Fibroblast of lung (primary cell): ENCODE results near the gene GSG1L.

Experiments used
- EZH2 ChIP-seq: IDR thresholded peaks from 2 replicates; pipeline ENCODE4 v1.5.1; 2012; ENCODE audit warnings: low read length, control low read depth, mild to moderate bottlenecking; ENCODE audit errors: missing control alignments
- TF ChIP-seq, protein P1 (sequence below), 2 donors: IDR thresholded peaks in 1 of 2; conservative IDR thresholded peaks in 1 of 2; 1 replicate in 1 of 2; 2 replicates in 1 of 2; pipeline ENCODE4 v1.5.1; 2011 to 2012; ENCODE audit warnings: low read length in 2 of 2, control low read depth in 1 of 2, inconsistent platforms in 1 of 2, low read depth in 1 of 2, mild to moderate bottlenecking in 1 of 2

- TF ChIP-seq, protein P1, sequence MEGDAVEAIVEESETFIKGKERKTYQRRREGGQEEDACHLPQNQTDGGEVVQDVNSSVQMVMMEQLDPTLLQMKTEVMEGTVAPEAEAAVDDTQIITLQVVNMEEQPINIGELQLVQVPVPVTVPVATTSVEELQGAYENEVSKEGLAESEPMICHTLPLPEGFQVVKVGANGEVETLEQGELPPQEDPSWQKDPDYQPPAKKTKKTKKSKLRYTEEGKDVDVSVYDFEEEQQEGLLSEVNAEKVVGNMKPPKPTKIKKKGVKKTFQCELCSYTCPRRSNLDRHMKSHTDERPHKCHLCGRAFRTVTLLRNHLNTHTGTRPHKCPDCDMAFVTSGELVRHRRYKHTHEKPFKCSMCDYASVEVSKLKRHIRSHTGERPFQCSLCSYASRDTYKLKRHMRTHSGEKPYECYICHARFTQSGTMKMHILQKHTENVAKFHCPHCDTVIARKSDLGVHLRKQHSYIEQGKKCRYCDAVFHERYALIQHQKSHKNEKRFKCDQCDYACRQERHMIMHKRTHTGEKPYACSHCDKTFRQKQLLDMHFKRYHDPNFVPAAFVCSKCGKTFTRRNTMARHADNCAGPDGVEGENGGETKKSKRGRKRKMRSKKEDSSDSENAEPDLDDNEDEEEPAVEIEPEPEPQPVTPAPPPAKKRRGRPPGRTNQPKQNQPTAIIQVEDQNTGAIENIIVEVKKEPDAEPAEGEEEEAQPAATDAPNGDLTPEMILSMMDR (conservative IDR thresholded peaks at IDR 0.05 in 1 of 2, IDR thresholded peaks at IDR 0.05 in 1 of 2; ENCODE audit: low read depth in 1 of 2, low read length in 2 of 2) = no peak
- TF ChIP-seq EZH2 = no peak
Observed at GRCh38 chr16:27820646-27821345, 242.7 kb downstream of the GSG1L start.
